ENCODE data around the gene TAF6L.
"Not testable (repeated sequence)": the region's sequence is repeated elsewhere in the genome, so short reads cannot be mapped to it uniquely, and the experiment has no call there.

Gene TAF6L, protein sequence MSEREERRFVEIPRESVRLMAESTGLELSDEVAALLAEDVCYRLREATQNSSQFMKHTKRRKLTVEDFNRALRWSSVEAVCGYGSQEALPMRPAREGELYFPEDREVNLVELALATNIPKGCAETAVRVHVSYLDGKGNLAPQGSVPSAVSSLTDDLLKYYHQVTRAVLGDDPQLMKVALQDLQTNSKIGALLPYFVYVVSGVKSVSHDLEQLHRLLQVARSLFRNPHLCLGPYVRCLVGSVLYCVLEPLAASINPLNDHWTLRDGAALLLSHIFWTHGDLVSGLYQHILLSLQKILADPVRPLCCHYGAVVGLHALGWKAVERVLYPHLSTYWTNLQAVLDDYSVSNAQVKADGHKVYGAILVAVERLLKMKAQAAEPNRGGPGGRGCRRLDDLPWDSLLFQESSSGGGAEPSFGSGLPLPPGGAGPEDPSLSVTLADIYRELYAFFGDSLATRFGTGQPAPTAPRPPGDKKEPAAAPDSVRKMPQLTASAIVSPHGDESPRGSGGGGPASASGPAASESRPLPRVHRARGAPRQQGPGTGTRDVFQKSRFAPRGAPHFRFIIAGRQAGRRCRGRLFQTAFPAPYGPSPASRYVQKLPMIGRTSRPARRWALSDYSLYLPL

DNA sequence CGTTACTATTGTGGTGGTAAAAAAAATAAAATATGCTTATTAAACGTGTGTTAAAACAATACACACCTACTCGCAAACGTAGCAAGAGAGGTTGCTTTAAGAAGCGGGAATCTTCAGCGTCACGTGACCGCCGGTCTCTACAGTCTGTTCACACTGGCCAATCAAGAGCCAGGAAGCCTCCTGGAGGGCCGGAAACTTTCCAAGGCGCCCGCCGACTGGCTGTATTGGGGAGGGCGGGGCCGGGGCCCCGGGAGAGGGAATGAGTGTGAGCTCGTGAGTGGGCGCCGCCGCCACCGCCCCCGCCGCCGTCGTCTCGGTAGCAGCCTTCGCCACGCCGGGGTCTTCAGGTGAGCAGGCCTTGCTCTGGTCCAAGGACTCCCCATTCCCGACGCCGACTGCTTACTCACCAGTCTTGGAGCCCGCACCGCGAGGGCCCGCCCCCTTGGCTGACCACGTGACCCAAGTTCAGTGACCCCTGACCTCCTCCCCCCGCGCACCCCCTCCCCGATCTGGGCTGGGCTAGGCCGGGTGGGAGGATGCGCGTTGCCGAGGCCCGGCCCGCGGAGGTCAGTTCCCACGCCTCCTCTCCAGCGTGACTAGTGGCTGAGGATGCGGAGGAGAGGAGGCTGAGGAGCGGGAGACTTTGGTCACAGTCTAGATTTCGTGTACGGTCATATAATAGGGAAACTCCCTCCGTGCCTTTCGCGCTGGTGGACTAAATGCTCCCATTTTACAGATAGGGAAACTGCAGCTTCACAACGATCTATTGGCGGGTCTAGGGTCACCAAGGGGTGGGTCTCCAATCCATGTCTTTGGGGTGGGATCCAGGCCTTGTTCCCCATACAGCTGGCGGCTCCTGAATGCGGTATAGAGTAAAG, at the start of gene TAF6L:
TSS of gene TAF6L (plus strand) at position 253 of the 878 bp plus-strand sequence. CDS start 4,388 bp downstream, outside the sequence.
- DNase-seq = peak; percentile 98 to 99

DNA sequence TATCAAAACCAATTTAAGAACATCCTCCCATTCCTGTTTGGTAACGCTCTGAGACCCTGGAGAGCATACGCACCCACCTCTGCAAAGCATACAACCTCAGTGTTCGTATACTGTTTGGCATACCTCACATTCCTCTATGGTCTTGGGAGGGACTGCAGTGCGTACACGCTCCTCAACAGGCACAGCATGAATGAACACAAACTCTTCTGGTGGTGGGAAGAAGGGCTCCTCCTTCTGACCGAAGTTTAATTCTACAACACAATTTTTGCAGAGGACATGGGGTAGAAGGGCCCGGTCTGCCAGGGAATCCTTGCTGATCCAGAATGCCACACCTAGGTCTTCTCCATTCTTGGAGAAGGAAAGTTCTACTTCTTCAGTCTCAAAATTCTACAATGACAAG, 49.2 kb upstream of the TAF6L start:
- DNase-seq = no peak

DNA sequence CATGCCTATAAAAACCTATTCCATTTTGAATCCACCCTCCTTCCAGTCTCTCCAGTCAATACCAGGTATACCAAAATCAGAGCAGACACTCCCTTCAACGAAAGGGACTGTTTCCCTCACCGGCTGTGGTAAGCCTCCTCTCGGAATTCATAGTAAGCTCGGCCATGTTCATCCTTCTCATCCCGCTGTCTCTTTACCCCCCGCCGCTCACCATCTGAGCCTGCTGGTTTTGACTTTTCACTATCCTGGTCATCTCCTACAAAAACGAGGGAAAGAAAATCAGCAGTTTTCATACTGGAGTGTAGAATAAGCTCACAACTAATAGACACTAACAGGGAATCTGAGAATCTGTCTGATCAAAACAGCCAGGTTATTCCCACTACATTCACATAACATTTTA, 47.0 kb upstream of the TAF6L start:
- no peak for DNase-seq

DNA sequence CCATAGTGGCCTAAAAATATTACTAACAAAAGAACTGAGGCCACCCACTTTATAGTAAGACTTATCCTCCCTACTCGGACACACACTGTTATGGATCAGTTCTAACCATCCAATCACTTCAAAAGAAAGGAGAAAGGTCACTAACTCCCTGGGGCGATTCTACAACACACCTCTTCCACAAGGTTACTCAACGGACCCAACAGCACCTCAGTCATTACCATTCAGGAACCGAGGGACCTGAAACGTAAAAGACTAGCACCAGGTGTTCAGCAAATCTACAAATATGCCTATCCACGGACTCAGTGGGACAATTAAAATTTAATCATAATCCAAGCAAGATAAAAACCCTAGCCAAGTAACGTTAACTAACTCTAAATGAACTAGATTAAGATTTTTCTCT, 45.5 kb upstream of the TAF6L start:
- DNase-seq = no peak

DNA sequence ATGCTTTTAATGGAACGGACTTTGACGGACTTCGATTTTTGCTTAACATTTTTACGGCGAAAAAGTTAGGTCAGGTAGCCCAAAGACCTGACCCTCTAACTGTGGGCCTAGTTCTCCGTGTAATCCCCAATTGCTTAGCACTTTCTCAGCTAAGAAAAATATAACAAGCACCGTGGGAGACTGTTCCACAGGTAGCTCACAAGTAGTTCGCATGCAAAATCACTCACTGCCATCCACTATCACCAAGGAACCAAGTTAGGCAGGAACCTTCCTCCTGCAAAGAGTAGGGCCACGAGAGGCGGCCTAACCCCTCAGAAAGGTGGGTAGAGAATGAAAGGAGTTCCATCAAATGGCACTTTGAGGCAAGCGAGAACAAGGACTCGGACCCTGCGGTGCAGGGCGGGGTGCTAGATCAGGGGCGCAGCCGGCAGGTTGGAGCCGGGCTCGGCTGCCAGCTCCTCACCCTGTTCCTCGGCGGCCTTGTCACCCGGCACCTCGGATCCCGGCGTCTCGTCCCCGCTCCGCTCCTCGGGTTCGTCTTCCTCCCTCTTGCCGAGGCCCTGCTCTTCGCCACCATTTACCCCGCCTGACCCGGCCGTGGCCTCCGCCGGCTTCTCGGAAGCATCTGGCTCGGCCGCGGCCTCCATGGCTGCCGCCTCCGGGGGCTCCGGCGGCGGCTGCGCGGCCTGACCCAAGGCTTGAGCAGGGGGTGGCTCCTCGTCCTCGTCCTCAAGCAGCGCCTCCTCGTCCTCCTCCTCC, 44.9 kb upstream of the TAF6L start:
- DNase-seq = no peak

DNA sequence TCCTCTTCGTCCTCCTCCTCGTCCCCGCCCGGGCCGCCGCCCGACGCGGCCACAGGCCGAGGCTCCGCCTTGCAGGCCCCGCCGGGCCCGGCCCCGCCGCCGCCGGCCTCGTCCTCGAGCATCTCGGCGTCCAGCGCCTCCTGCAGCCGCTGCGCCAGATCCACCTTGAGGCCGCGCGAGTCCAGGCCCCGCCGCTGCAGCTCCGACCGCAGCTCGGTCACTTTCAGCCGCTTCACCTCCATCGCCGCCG, 44.4 kb upstream of the TAF6L start:
- no peak for DNase-seq

DNA sequence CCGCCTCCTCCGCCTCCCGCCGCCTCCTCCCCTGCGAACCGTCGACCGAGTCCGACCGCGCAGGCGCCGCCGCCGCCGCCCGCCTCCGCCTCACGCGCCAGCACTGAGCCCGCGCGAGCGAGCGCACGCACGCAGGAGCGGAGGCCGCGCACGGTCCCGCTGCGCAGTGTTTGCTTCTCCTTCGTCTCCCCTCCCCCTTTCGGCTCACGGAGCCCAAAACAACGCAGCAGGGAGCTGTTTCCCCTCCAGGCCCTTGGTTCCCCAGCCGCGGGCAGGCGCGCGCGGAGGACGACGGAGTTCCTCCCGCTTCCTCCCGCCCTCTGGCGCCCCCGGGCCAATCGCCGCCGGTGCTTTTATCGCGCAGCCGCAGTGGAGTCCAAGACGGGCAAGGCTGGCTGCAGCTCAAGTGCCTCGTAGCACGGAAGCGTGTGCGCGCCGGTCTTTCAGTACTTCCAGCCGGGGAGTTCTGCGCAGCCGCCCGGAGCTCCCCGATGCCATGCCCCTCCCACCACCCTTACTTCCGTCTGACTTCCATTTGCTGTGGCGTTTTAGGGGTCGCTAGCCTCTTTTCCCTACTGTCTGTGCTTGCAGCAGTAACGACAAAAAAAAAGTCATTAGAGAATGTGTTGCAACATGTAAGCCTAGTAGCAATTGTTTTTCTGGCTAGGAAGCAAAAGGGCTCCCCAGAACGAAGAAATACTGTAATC, 43.9 kb upstream of the TAF6L start, which contains the start of gene HNRNPUL2:
TSS of gene HNRNPUL2 (minus strand) at position 293 of the 707 bp plus-strand sequence. CDS start 301 bp downstream, outside the sequence.
- DNase-seq = peak; percentile 98 to 99

DNA sequence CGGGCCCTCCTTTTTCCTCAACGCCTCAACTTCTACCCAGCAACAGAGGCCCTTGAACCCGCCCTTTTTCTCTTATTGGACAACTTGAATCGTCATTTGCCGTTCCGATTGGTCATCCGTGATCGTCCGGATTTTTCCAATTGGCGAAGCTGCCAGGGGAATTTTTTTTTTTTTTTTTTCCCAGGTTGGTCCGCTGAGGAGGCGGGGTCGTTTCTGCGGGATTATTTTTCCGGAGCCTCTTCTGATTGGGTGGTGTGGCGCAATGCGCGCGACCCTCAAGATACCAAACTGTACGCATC, 43.4 kb upstream of the TAF6L start:
- peak; percentile 84 to 86 for DNase-seq

DNA sequence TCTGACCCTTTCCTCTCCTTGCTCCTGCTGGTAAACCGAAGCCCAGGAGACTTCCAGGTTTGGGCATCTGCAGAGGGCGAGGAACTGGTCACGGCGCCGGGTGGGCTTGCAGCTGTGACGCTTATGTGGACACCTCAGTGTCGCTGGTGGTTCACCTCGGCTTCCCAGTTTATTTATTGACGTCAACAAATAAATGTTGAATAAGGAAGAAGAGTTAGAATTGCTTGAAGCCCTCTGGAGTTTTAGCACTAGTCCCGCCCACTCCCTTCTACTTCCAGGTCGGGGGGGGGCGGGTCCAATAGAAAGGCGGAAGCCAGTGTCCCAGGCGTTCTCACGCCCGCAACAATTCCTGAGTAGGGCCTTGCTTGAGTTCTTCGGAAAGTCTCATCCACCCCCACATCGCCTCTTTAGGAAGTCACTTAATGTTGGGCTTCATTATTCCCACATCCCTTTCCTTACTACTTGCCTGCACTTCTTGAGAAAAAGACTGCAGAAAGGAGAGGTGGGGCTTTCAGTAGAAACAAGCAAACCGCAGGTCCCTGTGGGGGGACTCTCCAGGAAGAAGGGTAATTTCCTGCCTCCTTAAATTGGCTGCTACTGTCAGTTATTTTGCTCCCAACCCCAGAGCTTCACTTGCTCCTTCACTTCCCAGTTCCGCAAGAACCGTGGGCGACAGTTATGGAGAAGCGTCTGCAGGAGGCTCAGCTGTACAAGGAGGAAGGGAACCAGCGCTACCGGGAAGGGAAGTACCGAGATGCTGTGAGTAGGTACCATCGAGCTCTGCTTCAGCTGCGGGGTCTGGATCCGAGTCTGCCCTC, 42.8 kb upstream of the TAF6L start, which contains the start of gene TTC9C:
TSS of gene TTC9C (plus strand) at position 316 of the 818 bp plus-strand sequence. CDS start at position 679, 363 bp downstream.
- peak; percentile 86 to 88 for DNase-seq

DNA sequence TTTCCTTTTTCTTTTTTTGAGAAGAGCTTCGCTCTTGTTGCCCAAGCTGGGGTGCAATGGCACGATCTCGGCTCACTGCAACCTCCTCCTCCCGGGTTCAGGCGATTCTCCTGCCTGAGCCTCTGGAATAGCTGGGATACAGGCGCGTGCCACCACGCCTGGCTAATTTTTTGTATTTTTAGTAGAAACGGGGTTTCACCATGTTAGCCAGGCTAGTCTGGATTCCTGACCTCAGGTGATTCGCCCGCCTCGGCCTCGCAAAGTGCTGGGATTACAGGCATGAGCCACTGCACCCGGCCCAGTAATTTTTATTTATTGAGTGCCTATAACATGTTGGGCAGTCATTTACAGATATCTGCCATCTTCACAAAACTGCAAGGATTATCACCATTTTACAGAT, 41.1 kb upstream of the TAF6L start:
- not testable (repeated sequence) for DNase-seq

DNA sequence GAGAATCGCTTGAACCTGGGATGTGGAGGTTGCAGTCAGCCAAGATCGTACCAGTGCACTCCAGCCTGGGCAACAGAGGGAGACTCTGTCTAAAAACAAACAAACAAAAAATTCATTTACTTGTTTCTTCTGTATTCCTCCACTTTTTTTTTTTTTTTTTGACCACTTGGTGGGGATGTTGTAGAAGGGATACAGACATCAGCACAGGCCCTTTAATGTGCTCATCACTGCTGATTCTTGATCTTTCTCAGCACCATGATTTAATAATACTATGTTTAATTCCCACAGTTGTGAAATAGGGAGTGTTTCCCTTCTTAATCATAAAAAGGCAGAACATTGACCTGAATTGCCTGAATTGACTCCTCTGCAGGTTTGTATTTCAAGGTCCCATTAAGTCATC, 38.4 kb upstream of the TAF6L start:
- no peak for DNase-seq

DNA sequence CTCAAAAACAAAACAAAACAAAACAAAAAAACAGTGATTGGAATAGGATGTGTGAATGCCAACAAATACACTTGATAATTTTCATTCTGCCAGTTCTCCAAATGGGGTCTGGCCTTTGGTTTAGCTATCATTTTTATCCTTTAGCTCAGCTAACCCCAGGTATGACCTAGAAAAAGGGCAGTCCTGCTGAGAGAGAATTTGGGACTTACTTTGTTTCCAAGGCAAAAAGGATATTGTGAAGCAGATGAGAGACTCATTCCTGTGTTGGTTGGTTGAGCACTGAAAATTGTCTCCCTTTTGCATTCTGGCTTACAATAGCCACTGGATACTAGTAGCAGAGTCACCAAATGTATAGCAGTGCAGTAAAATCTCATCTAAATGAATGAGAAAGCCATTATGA, 34.0 kb upstream of the TAF6L start:
- DNase-seq = no peak

DNA sequence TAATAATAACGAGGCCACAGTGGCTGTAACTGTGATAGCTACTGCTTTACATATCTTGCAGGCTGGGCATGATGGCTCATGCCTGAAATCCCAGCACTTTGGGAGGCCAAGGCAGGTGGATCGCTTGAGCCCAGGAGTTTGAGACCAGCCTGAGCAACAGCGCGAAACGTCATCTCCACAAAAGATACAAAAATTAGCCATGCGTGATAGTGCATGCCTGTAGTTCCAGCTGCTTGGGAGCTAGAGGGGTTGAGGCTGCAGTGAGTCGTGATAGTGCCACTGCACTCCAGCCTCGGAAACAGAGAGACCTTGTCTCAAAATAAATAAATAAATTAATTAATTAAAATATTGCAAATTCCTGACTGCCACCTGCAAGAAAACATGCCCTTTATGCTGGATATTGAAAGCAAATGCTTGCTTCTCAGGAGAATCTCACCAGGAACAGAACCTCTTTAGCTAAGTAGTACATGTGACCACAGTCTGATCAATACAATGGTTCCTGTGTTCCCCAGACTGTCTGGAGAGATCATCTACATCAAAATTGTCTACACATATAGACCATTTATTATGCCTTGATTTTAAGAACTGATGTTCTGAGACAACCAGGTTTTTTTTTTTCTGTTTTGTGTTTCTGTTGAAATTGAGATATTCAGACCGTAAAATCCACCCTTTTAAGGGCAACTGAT, 23.6 kb upstream of the TAF6L start:
- DNase-seq = no peak

DNA sequence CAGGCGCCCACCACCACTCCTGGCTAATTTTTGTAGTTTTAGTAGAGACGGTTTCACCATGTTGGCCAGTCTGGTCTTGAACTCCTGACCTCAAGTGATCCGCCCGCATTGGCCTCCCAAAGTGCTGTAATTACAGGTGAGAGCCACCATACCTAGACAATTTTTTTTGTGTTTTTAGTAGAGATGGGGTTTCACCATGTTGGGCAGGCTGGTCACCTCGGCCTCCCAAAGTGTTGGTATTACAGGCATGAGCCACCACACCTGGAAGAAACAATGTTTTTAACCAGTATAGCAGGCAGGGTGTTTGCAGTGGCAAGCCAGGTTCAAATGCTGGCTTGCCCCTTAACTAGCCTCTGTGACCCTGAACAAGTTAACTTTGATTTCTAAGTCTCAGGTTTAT, 21.3 kb upstream of the TAF6L start:
- not testable (repeated sequence) for DNase-seq

DNA sequence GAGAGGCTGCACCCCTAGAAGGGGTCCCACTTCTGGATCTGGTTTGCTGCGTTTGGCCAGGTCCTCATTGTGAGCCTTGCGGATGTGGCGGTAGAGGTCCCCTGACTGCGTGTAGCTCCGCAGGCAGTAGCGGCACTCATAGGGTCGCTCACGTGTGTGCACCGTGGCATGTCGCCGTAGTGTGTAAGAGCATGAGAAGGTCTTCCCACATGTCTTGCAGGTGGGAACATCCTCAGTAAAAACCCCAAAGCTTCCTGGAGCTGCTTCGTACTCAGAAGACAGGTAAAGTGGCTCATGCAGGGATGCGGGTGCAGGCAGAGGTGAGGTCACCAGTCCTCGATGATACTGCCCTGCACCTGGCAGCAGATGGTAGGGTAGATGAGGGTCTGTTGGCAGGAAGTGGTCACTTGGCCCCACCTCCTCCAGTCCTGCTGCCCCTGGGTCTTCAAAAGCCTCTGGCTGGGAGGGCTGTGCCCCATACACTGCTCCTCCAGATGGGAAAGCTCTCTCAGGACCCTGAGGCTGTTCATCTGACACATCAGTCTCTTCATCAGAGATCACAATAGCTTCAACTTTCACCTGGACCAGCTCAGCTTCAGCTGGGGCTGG, 18.9 kb upstream of the TAF6L start:
- no peak for DNase-seq

DNA sequence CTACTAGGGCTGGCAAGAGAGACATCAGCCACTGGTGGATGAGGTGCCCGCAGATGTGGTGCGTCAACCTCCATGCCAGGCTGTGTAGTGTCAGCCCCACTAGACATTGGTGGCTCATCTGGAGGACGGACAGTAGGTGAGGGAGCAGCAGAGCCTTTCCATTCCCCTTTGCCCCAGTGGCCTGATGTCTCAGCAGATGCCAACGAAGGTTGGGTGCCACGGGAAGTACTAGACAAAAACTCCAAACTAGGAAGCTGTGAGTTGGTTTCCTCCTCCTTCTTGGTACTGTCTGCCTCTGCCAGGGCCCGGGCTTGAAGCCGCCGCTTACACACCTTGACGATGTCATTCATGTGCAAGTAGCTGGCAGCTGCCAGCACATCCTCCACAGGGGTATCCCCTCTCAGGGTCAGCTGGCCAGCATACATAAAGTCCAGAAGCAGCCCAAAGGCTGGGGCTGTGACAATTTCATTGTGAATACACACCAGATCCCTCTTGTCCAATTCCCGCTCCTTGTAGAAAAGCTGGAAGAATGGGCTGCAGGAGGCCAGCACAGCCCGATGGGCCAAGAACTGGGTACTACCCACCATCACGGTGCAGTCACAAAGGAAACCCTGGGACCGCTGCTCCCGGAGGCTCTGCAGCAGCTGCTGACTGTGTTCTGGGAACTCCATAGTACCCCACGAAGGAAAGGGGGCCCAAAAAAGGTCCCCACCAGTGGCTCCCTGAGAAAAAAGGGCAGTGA, 18.0 kb upstream of the TAF6L start:
- DNase-seq = no peak

DNA sequence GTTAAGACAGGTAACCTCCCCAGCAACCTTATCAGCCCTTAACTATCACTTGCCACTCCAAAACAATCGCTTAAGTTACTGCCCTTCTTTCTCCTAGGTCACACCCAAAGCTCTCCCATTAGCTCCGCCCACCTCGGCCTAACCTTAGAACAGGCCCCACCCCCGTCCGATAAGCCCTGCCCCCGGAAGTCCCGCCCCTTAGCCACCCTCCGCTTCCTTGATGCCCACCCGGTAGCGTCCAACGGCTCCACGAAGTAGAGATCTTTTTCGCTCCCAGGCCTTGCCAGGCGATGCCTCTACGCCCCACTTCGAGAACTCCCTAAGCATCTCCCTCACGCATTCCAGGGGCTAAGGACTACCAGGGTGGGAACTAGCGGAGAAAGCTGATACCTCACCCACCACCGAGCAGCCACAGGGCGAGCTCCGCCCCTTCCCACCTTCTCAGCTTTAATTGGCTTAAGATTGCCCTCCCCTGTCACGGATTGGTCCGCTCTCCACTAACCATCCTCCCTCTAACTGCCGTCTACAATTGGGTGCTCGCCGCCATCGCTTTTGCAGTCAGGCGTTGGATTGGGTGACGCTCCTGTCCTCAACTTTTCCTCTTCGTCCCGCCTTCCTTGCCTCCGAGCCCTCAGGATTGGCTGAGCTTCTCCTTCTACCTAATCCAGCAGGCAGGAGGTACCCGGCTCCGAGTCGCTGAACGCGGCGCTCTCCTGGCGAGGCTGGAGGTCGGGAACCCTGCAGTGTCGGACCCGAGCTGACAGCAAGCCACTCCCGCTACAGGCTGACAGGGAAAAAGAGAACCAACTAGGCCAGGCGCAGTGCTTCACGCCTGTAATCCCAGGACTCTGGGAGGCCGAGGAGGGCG, 17.2 kb upstream of the TAF6L start, which contains the start of gene ZBTB3:
TSS of gene ZBTB3 (minus strand) at position 425 of the 868 bp plus-strand sequence. CDS start 496 bp downstream, outside the sequence.
- DNase-seq = peak; percentile 97 to 98

DNA sequence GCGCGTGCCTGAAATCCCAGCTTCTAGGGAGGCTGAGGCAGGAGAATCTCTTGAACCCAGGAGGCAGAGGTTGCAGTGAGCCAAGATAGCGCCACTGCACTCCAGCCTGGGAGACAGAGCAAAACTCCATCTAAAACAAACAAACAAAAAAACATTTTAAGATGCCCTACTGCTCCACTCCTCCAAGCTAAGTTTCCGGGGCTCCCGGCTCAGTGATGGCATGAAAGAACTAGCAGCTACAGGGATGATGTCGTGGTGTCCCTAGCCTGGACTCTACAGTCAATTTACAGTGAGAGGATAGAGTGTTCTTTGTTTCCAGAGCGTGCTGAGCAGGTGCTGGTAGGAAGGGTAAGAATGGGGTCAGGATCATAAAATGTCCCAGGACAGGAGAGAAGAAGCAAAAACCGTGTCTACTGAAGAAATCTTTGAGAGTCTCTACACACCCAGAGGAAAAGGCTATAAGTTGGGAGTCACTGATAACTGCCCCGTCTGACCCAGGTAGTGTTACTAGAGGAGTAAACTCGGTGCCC, 16.0 kb upstream of the TAF6L start:
- no peak for DNase-seq

Measured in activated T-cell treated with anti-CD3 and anti-CD28 coated beads, Interleukin-2, amount 50 U/mL, for 48 hours (primary cell).